Loucy (cell line): ENCODE measurements around the gene MAP4K2.

Source experiments
- H2AFZ ChIP-seq: fragments of 200-600 bp; sonication (generic); 2 replicates; pipeline ENCODE4 v1.6.0; 2016; ENCODE audit warnings: antibody characterized with exemption, mild to moderate bottlenecking, low read length, moderate library complexity
- H3F3A ChIP-seq: fragments of 200-600 bp; 2 replicates; pipeline ENCODE4 v1.6.0; 2016; ENCODE audit warnings: antibody characterized with exemption, low read depth, mild to moderate bottlenecking
- H3K27me3 ChIP-seq: fragments of 200-600 bp; sonication (generic); 2 replicates; pipeline ENCODE4 v1.6.1; 2014; ENCODE audit warnings: low read length, mild to moderate bottlenecking; ENCODE audit not compliant: insufficient read depth, poor library complexity, severe bottlenecking
- H3K36me3 ChIP-seq: fragments of 200-600 bp; sonication (generic); 2 replicates; pipeline ENCODE4 v1.6.1; 2016; ENCODE audit warnings: low read length; ENCODE audit not compliant: insufficient read depth
- H3K4me1 ChIP-seq: fragments of 200-600 bp; sonication (generic); 2 replicates; pipeline ENCODE4 v1.5.1; 2014; ENCODE audit warnings: low read length, mild to moderate bottlenecking; ENCODE audit not compliant: insufficient read depth, poor library complexity, severe bottlenecking
- H3K4me2 ChIP-seq: fragments of 200-600 bp; sonication (generic); 2 replicates; pipeline ENCODE4 v1.6.0; 2014; ENCODE audit warnings: antibody characterized with exemption, low read length, low read depth, mild to moderate bottlenecking; ENCODE audit not compliant: poor library complexity, severe bottlenecking
- H3K4me3 ChIP-seq: fragments of 200-600 bp; sonication (generic); 2 replicates; pipeline ENCODE4 v1.5.1; 2014; ENCODE audit warnings: low read length, mild to moderate bottlenecking, mixed read lengths; ENCODE audit not compliant: poor library complexity, severe bottlenecking
- H3K79me2 ChIP-seq: fragments of 200-600 bp; sonication (generic); 2 replicates; pipeline ENCODE4 v1.6.1; 2014; ENCODE audit warnings: low read length; ENCODE audit not compliant: insufficient read depth
- H3K9ac ChIP-seq: fragments of 200-600 bp; sonication (generic); 2 replicates; pipeline ENCODE4 v1.6.0; 2014; ENCODE audit warnings: mild to moderate bottlenecking, low read depth, low read length, moderate library complexity; ENCODE audit not compliant: poor library complexity, severe bottlenecking
- H3K9me2 ChIP-seq: fragments of 200-600 bp; sonication (generic); replicated peaks from 2 replicates; pipeline ENCODE4 v1.6.1; 2016; ENCODE audit warnings: low read depth, low read length, mixed read lengths
- H3K9me3 ChIP-seq: fragments of 200-600 bp; sonication (generic); 2 replicates; pipeline ENCODE4 v1.6.1; 2014; ENCODE audit warnings: mild to moderate bottlenecking, antibody characterized with exemption, low read length, low read depth; ENCODE audit not compliant: insufficient read depth
- H4K20me1 ChIP-seq: fragments of 200-600 bp; sonication (generic); 2 replicates; pipeline ENCODE4 v1.6.0; 2014; ENCODE audit warnings: antibody characterized with exemption, low read length, mild to moderate bottlenecking; ENCODE audit not compliant: insufficient read depth, poor library complexity, severe bottlenecking
- EZH2phosphoT487 ChIP-seq: fragments of 200-600 bp; IDR thresholded peaks from 2 replicates; pipeline ENCODE4 v1.6.1; 2018; ENCODE audit warnings: antibody characterized with exemption, mild to moderate bottlenecking, moderate library complexity, borderline replicate concordance
- TF ChIP-seq, protein P1 (sequence below): fragments of 200-600 bp; sonication (generic); conservative IDR thresholded peaks from 2 replicates; pipeline ENCODE4 v1.5.1; 2014; ENCODE audit warnings: mild to moderate bottlenecking, antibody characterized with exemption, low read length

MAP4K2 gene

DNA sequence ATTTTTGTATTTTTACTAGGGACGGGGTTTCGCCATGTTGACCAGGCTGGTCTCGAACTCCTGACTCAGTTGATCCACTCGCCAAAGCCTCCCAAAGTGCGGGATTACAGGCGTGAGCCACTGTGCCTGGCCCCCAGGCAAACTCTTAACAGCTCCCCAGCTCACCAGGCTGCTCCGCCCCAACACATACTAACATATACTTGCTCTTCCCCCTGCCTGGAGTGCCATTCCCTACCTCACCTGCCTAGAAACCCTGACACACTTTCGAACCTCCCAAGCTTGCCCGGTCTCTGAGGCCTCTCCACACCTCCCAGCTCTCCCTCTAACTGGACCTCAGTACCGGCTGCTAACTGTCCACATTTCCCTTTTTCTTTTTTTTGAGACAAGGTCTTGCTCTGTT is 8.5 kb downstream of the MAP4K2 start:
- H3K9me3 ChIP-seq = no peaks in the 10 kb centered on the region
- H3K4me2 ChIP-seq = no peak overlapping the region
- peaks cover 42% of the 10 kb centered on the region for H3K4me1 ChIP-seq
- H3K27me3 ChIP-seq = no peaks in the 10 kb centered on the region
- H4K20me1 ChIP-seq = no peaks in the 10 kb centered on the region
- no peaks in the 10 kb centered on the region for H3K9me2 ChIP-seq
- peak overlapping the region; percentile 44 for H3K9ac ChIP-seq
- no peak overlapping the region for H3K4me3 ChIP-seq
- no peaks in the 10 kb centered on the region for H3K36me3 ChIP-seq
- H3F3A ChIP-seq = peaks cover 2% of the 10 kb centered on the region; the same call in 1 of the 2 replicates
- H2AFZ ChIP-seq = no peak overlapping the region
- TF ChIP-seq, protein P1, sequence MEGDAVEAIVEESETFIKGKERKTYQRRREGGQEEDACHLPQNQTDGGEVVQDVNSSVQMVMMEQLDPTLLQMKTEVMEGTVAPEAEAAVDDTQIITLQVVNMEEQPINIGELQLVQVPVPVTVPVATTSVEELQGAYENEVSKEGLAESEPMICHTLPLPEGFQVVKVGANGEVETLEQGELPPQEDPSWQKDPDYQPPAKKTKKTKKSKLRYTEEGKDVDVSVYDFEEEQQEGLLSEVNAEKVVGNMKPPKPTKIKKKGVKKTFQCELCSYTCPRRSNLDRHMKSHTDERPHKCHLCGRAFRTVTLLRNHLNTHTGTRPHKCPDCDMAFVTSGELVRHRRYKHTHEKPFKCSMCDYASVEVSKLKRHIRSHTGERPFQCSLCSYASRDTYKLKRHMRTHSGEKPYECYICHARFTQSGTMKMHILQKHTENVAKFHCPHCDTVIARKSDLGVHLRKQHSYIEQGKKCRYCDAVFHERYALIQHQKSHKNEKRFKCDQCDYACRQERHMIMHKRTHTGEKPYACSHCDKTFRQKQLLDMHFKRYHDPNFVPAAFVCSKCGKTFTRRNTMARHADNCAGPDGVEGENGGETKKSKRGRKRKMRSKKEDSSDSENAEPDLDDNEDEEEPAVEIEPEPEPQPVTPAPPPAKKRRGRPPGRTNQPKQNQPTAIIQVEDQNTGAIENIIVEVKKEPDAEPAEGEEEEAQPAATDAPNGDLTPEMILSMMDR = no peak
- TF ChIP-seq EZH2phosphoT487 = no peak
- no peaks in the 10 kb centered on the region for H3K79me2 ChIP-seq

DNA sequence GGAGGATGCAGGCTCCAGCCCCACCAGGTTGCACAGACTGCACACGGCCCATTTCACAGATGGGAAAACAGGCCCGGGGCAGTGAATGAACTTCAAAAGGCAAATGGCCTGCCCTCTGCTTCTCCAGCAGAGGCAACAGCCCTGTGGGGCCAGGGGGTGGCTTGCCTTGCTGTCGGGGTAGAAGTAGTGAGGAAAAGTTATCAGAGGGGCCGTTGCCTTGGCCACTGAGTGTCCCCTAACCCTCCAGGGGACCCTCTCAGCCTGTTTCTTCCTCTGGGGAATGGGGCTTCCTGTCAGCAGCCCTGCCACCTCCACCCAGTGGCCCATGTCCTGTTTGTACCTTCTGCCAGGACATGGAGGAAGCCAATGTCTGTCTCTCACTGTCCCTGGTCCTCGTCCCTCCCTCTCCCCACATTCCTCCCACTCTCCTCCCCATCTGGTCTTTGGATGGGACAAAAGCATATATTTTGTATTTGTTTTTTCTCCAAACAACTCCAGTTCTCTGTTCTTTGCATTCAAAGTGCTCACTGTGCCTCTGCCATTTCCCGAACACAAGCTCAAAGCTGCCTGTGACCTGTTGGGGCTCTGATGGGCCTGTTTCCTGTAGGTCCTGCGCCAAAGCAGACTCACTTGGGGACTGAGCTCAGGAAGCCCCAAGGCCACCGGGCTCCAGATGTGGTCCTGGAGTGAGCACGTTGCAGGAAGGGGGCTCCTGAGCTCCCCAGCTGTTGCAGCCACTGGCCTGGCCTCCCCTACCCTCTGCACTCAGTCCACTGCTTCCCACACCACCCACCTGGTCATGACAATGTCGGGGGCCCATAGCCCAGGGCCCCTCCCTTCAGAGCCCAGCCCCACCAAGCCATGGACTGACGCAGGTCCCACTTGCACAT is 9.5 kb downstream of the MAP4K2 start:
- Histone ChIP-seq H3K9ac (peak overlapping the region; percentile 44), H3K27me3 (no peaks in the 10 kb centered on the region), H3K79me2 (no peaks in the 10 kb centered on the region), H3K4me1 (peaks cover 35% of the 10 kb centered on the region), H3K9me2 (no peaks in the 10 kb centered on the region), H3F3A (peaks cover 2% of the 10 kb centered on the region; the same call in 1 of the 2 replicates), H2AFZ (peak overlapping the region; percentile 79), H3K4me2 (peak overlapping the region; percentile 41), H3K36me3 (no peaks in the 10 kb centered on the region), H3K9me3 (no peaks in the 10 kb centered on the region), H4K20me1 (no peaks in the 10 kb centered on the region), H3K4me3 (peak overlapping the region; percentile 0)
- TF ChIP-seq, protein P1 = no peak
- TF ChIP-seq EZH2phosphoT487 = no peak

DNA sequence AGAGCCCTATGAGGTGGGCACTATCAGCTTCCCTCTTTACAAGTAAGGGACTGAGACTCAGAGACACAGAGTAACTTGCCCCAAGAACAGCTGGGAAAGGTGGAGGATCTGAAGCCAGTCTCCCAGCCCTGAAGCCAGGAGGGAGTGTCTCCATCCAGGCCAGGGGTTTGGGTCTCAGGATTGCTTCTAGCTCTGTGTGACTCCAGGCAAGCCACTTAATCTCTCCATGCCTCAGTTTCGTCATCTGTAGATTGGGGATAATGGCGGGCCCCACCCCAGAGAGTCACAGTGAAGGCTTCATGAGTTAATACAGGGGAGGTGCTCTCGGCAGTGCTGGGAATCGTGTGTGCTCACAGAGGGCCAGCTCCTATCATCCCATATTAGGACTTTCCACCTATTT is 10.5 kb downstream of the MAP4K2 start:
- peaks cover 35% of the 10 kb centered on the region for H3K4me1 ChIP-seq
- H3K9me3 ChIP-seq = no peaks in the 10 kb centered on the region
- no peak overlapping the region for H3K4me2 ChIP-seq
- no peaks in the 10 kb centered on the region for H3K27me3 ChIP-seq
- H2AFZ ChIP-seq = no peak overlapping the region
- H3F3A ChIP-seq = peaks cover 2% of the 10 kb centered on the region; the same call in 1 of the 2 replicates
- no peaks in the 10 kb centered on the region for H4K20me1 ChIP-seq
- H3K79me2 ChIP-seq = no peaks in the 10 kb centered on the region
- H3K9ac ChIP-seq = no peak overlapping the region
- no peak overlapping the region for H3K4me3 ChIP-seq
- H3K9me2 ChIP-seq = no peaks in the 10 kb centered on the region
- no peaks in the 10 kb centered on the region for H3K36me3 ChIP-seq
- TF ChIP-seq, protein P1 = no peak
- no peak for TF ChIP-seq EZH2phosphoT487
